ENCODE results near the gene FBXO44. TPM values are rescaled to one million over a fixed set of nuclear protein-coding genes. Genes with fewer than 3 reads are reported as not detected.

FBXO44 gene
- total and polyA plus RNA-seq, 8 donors = 12.1 to 21.1 (median 14.6) TPM

DNA sequence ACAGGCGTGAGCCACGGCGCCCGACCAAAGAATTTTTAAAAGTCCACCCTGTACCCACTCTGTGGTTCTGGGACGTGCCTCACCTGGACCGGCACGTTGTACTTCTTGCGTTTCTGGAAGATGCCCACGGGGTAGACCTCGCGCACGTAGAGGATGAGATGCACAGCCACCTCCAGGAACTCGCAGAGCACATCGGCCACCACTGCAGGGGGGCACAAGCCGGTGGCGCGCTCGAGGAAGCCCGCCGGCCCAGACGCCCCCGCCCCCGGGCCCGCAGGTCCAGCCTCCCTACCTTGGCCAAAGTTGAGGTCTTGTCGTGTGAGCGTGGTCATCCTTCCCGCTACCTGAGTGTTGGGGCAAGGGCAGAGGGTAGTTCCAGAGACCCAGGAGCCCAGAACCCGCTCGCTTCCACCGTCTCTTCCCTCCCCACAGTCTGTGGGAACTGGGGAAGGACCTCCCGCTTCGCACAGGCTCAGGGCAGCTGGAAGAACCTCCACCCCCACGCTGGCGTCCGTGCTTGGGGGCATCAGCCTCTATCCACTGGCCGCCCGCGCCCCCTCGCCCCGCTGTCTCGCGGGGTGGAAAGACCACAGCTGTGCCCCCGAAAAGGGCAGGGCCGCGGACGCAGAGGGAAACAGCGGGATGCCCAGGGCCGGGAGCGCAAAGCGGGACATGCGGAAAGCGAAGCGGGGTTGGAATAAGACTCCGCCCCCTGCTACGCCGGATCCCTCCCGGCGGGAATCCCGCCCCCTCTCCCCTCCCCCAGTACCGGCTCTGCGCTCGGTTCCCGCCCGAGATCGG, 25.8 kb downstream of the FBXO44 start:
- peaks cover 6 to 29% of the 10 kb centered on the region in 2 donors for H3K4me1 ChIP-seq
- no peaks in the 10 kb centered on the region for H3K9me3 ChIP-seq
- ATAC-seq = peak; percentile 45
- DNase-seq = no peak
- TF ChIP-seq, protein P1, sequence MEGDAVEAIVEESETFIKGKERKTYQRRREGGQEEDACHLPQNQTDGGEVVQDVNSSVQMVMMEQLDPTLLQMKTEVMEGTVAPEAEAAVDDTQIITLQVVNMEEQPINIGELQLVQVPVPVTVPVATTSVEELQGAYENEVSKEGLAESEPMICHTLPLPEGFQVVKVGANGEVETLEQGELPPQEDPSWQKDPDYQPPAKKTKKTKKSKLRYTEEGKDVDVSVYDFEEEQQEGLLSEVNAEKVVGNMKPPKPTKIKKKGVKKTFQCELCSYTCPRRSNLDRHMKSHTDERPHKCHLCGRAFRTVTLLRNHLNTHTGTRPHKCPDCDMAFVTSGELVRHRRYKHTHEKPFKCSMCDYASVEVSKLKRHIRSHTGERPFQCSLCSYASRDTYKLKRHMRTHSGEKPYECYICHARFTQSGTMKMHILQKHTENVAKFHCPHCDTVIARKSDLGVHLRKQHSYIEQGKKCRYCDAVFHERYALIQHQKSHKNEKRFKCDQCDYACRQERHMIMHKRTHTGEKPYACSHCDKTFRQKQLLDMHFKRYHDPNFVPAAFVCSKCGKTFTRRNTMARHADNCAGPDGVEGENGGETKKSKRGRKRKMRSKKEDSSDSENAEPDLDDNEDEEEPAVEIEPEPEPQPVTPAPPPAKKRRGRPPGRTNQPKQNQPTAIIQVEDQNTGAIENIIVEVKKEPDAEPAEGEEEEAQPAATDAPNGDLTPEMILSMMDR (IDR thresholded peaks at IDR 0.05) = no peak
- no peaks in the 10 kb centered on the region for H3K27me3 ChIP-seq
- intact Hi-C loops (cut with DNase I) = no loop called here
- H3K4me3 ChIP-seq = peak overlapping the region; percentile 82 to 99
- H3K36me3 ChIP-seq = peaks cover 0 to 20% of the 10 kb centered on the region in 2 donors
- H3K27ac ChIP-seq = peak overlapping the region; percentile 71 to 82

DNA sequence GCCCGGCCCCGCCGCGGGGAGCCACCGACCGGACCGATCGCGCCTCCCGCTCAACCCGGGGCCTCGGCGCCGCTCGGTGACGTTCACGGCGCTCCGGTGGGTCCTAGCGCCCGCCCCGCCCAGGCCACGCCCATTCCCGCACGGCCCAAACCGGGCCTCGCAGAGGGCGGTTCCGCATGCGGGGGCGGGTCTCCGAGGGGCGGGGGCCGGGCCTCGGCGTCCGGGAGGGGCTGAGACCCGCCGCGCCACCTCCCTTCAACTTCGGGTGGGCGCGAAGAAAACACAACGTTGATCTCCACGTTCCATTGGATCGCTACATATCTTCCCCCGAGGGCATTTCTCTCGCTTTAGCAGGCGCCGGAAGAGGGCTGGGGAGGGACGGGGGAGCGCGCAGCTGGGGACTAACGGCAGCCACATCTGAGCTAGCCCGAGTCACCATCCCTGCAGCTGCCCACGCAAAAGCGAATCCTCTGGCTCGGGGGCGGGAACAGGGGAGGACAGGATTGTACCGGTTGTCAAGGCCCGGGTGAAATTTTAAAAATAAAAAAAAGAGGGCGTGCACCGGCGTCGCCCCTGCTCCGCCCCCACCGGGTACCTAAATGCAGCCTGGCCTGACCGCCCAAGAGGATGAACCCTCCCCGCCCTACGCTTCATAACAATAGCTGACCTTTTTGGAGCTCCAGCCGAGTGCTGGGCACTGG, 26.5 kb downstream of the FBXO44 start, which contains the start of gene MAD2L2:
MAD2L2 (minus strand) TSS at position 78 of the 701 bp plus-strand sequence. CDS start 547 bp downstream, outside the sequence.
- H3K27ac ChIP-seq = peak within 1 kb of the TSS; percentile 71 to 82
- peak within 1 kb of the TSS; percentile 82 to 99 for H3K4me3 ChIP-seq
- intact Hi-C loops (cut with DNase I) = no loop called here
- TF ChIP-seq, protein P1 (IDR thresholded peaks at IDR 0.05) = no peak
- H3K27me3 ChIP-seq = no peaks in the 10 kb centered on the region
- DNase-seq = peak; percentile 83 to 98 (median 90)
- ATAC-seq = peak; percentile 99
- no peaks in the 10 kb centered on the region for H3K9me3 ChIP-seq
- H3K4me1 ChIP-seq = peaks cover 6 to 29% of the 10 kb centered on the region in 2 donors
- peaks cover 0 to 13% of the 10 kb centered on the region in 2 donors for H3K36me3 ChIP-seq

DNA sequence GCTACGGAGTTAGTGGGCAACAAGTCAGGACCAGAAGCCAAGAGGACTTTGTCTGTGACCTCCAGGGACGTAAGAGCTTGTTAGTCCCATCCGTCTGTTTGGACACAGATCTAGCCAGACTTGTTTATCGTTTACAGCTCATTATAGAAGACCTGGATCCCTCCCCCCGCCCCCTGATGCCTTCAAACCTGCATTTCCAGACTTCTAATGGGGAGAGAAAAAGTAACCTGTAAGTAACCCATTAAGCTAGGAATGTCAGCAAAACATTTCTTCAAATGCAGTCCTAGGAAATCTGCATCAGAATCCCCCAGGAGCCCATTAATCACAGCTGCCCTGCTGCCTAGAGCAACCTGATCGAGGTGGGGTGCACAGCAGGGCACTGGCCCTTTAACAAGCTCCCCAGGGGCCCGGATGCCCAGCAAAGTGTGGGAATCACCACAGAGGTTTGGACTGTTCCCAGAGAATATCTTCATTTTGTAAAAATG, 27.7 kb downstream of the FBXO44 start:
- intact Hi-C loops (cut with DNase I) = no loop called here

DNA sequence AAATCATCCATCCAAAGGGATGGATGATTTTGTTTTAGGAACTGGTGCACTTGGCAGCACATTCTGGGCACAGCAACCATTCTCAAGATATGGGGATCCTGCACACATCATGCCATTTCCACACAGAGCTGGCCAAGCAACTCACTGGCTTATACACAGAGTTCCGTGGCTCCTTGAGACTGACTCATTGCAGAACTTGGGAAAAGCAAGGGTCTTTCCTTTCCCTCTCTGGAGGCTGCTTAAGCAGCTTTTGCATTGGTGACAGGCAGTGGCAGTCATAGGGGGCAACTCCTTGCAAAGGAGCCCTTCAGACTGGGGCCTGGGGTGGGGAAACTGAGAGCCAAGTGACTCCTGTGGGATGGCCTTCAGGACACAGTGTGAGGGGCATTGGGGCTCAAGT, 28.1 kb downstream of the FBXO44 start:
- ATAC-seq (no peak), DNase-seq (no peak)
- no peak overlapping the region for H3K4me3 ChIP-seq
- H3K4me1 ChIP-seq = peaks cover 6 to 29% of the 10 kb centered on the region in 2 donors
- H3K9me3 ChIP-seq = no peaks in the 10 kb centered on the region
- intact Hi-C loops (cut with DNase I) = no loop called here
- no peak overlapping the region for H3K27ac ChIP-seq
- H3K27me3 ChIP-seq = peaks cover 0 to 9% of the 10 kb centered on the region in 2 donors
- no peaks in the 10 kb centered on the region for H3K36me3 ChIP-seq
- TF ChIP-seq, protein P1 (IDR thresholded peaks at IDR 0.05) = no peak

More for the DNA sequence above, 27.7 kb downstream of the FBXO44 start:
- no peak for ATAC-seq
- TF ChIP-seq, protein P1 (IDR thresholded peaks at IDR 0.05) = no peak
- Histone ChIP-seq H3K27ac (no peak overlapping the region), H3K9me3 (no peaks in the 10 kb centered on the region), H3K27me3 (peaks cover 0 to 4% of the 10 kb centered on the region in 2 donors), H3K4me3 (no peak overlapping the region), H3K36me3 (peaks cover 0 to 2% of the 10 kb centered on the region in 2 donors), H3K4me1 (peaks cover 6 to 29% of the 10 kb centered on the region in 2 donors)
- no peak for DNase-seq

DNA sequence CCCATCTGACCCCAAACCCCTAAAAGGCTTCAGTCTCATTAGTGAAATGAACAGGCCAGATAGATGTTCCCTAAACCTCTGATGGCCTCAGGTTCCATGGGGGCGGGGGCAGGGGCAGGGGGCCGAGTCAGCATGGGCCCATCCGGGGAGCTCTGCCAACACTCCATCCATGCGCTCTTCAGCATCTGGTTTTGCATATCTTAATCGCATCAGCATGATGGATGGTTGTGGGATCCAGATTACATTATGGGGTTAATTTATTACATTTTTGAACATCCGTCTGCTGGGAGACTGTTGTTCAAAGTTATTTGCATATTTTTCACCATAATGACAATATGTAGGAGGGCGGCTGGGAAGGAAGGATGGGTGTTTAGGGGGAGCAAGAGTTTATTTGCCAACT, 29.4 kb downstream of the FBXO44 start:
- no peak overlapping the region for H3K4me3 ChIP-seq
- intact Hi-C loops (cut with DNase I) = no loop called here
- peaks cover 0 to 22% of the 10 kb centered on the region in 2 donors for H3K27me3 ChIP-seq
- peaks cover 6 to 23% of the 10 kb centered on the region in 2 donors for H3K4me1 ChIP-seq
- H3K9me3 ChIP-seq = no peaks in the 10 kb centered on the region
- TF ChIP-seq, protein P1 (IDR thresholded peaks at IDR 0.05) = no peak
- ATAC-seq (no peak), DNase-seq (no peak)
- H3K36me3 ChIP-seq = no peaks in the 10 kb centered on the region
- H3K27ac ChIP-seq = no peak overlapping the region

Measured in left lung (tissue), 10 donors.